ENCODE measurements around the gene HNRNPAB.

Gene HNRNPAB

GRCh38 chr5:178211095-178212048, 7.0 kb downstream of the HNRNPAB start:
- Histone ChIP-seq H3K4me3 (ENCODE audit: low read length) (no peak overlapping the region), H3K79me2 (ENCODE audit: low read length) (peaks cover 55% of the 10 kb centered on the region), H3K36me3 (replicated peaks; ENCODE audit: insufficient read depth, low read length) (peaks cover 43% of the 10 kb centered on the region), H3K27ac (ENCODE audit: low read length) (no peak overlapping the region), H2AFZ (ENCODE audit: low read length) (no peak overlapping the region), H3K4me2 (ENCODE audit: low read depth, low read length) (no peak overlapping the region), H3K9me2 (replicated peaks; ENCODE audit: insufficient read depth, low read length) (no peaks in the 10 kb centered on the region), H4K20me1 (ENCODE audit: insufficient read depth, low read length) (peaks cover 43% of the 10 kb centered on the region), H3K9me3 (replicated peaks; ENCODE audit: insufficient read depth, low read length) (no peaks in the 10 kb centered on the region), H3K9ac (ENCODE audit: low read length) (no peak overlapping the region), H3K4me1 (ENCODE audit: low read length) (peaks cover 6% of the 10 kb centered on the region), H3K27me3 (replicated peaks; ENCODE audit: insufficient read depth, low read length) (no peaks in the 10 kb centered on the region), H3F3A (ENCODE audit: insufficient read depth, low read length) (peaks cover 32% of the 10 kb centered on the region)
- TF ChIP-seq EZH2phosphoT487 (IDR thresholded peaks at IDR 0.05; ENCODE audit: low read length): no peak
- DNase-seq: no peak

DNA sequence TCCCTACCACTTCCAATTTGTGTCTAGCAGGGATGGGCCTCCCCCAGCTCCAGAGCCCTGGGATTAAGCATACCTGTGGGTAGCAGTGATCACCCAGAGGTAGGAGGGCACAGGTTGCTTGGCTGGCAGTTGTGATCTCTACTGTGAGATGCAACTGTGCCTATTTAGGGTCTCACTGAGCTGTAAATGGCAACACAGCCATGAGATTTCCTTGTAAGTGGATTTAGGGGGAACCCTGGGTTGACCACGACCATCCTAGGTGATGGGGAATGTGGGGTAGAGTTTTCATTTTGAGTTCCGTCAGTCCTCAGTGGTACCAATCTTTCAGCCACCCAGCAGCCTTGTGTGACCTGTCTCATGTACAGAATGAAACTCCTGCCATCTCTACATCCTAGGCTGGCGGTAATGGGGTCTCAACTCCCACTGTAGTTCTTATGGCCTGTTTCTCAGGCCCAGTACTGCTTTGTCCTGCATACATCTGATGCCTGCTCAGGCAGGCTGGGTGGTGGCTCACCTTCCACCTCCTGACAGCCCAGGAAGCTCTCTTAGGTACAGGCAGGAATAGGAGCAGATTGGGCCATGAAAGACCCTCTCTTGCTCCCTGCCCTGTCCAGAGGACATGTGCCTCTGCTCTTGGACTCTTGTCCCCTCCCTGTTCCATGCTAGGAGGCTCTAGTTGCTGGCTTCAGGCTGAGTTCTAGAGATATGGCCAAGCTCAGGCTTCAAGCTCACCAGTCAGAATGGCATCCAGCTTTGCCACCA, 8.1 kb downstream of the HNRNPAB start:
- no peak overlapping the region for H3K4me2 ChIP-seq (ENCODE audit: low read depth, low read length)
- H3K4me1 ChIP-seq (ENCODE audit: low read length): peaks cover 2% of the 10 kb centered on the region; the same call in 1 of the 2 replicates
- no peaks in the 10 kb centered on the region for H3K9me2 ChIP-seq (replicated peaks; ENCODE audit: insufficient read depth, low read length)
- peaks cover 44% of the 10 kb centered on the region for H3K79me2 ChIP-seq (ENCODE audit: low read length)
- H3K27ac ChIP-seq (ENCODE audit: low read length): no peak overlapping the region
- no peak overlapping the region for H2AFZ ChIP-seq (ENCODE audit: low read length)
- H3K9ac ChIP-seq (ENCODE audit: low read length): no peak overlapping the region
- H3K27me3 ChIP-seq (replicated peaks; ENCODE audit: insufficient read depth, low read length): no peaks in the 10 kb centered on the region
- DNase-seq: no peak
- peaks cover 33% of the 10 kb centered on the region for H3K36me3 ChIP-seq (replicated peaks; ENCODE audit: insufficient read depth, low read length)
- no peaks in the 10 kb centered on the region for H3K9me3 ChIP-seq (replicated peaks; ENCODE audit: insufficient read depth, low read length)
- peaks cover 32% of the 10 kb centered on the region for H4K20me1 ChIP-seq (ENCODE audit: insufficient read depth, low read length)
- no peak overlapping the region for H3K4me3 ChIP-seq (ENCODE audit: low read length)
- H3F3A ChIP-seq (ENCODE audit: insufficient read depth, low read length): peaks cover 25% of the 10 kb centered on the region
- no peak for TF ChIP-seq EZH2phosphoT487 (IDR thresholded peaks at IDR 0.05; ENCODE audit: low read length)

DNA sequence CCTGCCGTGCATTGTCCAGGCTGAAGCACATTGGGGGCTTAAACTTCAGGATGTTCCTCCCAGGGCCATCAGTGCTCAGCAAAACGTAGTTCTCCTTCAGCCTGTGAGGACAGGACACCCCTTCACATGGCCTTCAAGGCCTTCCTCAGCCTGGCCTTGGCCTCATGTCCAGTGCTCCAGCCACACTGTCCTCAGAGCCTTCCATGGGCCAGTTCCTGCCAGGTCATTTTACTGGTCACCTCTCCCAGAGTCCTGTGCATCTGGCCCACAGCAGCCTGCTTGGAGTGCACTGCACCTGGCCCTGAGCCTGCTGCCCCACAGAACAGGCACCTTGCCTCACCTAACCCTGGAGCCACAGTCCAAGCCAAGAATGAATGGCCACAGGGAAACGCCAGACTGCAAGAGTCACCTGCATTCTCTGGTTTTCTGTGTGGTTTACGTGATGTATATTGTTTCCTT, 8.7 kb downstream of the HNRNPAB start:
- no peaks in the 10 kb centered on the region for H3K9me3 ChIP-seq (replicated peaks; ENCODE audit: insufficient read depth, low read length)
- no peak overlapping the region for H2AFZ ChIP-seq (ENCODE audit: low read length)
- H3K4me2 ChIP-seq (ENCODE audit: low read depth, low read length): no peak overlapping the region
- peaks cover 26% of the 10 kb centered on the region for H3K36me3 ChIP-seq (replicated peaks; ENCODE audit: insufficient read depth, low read length)
- peaks cover 26% of the 10 kb centered on the region for H4K20me1 ChIP-seq (ENCODE audit: insufficient read depth, low read length)
- no peak overlapping the region for H3K9ac ChIP-seq (ENCODE audit: low read length)
- peaks cover 1% of the 10 kb centered on the region; the same call in 1 of the 2 replicates for H3K4me1 ChIP-seq (ENCODE audit: low read length)
- no peaks in the 10 kb centered on the region for H3K27me3 ChIP-seq (replicated peaks; ENCODE audit: insufficient read depth, low read length)
- H3K79me2 ChIP-seq (ENCODE audit: low read length): peaks cover 38% of the 10 kb centered on the region
- no peak overlapping the region for H3K27ac ChIP-seq (ENCODE audit: low read length)
- DNase-seq: no peak
- TF ChIP-seq EZH2phosphoT487 (IDR thresholded peaks at IDR 0.05; ENCODE audit: low read length) (no peak), EZH2 (optimal IDR thresholded peaks at IDR 0.05; ENCODE audit: low read depth, low read length) (no peak)
- TF ChIP-seq, protein P1, sequence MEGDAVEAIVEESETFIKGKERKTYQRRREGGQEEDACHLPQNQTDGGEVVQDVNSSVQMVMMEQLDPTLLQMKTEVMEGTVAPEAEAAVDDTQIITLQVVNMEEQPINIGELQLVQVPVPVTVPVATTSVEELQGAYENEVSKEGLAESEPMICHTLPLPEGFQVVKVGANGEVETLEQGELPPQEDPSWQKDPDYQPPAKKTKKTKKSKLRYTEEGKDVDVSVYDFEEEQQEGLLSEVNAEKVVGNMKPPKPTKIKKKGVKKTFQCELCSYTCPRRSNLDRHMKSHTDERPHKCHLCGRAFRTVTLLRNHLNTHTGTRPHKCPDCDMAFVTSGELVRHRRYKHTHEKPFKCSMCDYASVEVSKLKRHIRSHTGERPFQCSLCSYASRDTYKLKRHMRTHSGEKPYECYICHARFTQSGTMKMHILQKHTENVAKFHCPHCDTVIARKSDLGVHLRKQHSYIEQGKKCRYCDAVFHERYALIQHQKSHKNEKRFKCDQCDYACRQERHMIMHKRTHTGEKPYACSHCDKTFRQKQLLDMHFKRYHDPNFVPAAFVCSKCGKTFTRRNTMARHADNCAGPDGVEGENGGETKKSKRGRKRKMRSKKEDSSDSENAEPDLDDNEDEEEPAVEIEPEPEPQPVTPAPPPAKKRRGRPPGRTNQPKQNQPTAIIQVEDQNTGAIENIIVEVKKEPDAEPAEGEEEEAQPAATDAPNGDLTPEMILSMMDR (IDR thresholded peaks at IDR 0.05; ENCODE audit: low read length): no peak
- H3K9me2 ChIP-seq (replicated peaks; ENCODE audit: insufficient read depth, low read length): no peaks in the 10 kb centered on the region
- no peak overlapping the region for H3K4me3 ChIP-seq (ENCODE audit: low read length)
- peaks cover 22% of the 10 kb centered on the region for H3F3A ChIP-seq (ENCODE audit: insufficient read depth, low read length)

DNA sequence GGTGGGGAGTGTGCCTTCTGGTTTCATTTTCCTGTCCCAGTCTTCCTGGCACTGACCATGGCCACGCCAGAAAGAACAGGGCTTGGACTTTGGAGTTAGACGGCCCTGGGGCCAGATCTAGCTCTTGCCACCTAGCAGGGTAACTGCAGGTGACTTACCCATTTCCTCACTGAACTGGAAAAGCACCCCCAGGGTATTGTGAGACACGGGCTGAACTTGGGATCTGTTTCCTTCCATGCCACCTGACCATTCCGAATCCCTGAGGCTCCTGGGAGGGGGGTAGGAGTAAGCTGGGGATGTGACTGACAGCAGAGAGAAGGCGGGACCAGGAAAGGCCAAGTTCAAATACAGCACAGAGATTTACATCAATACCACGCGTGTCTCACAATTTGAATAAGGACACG, 9.4 kb downstream of the HNRNPAB start:
- H3F3A ChIP-seq (ENCODE audit: insufficient read depth, low read length): peaks cover 27% of the 10 kb centered on the region
- no peak overlapping the region for H3K4me3 ChIP-seq (ENCODE audit: low read length)
- H3K79me2 ChIP-seq (ENCODE audit: low read length): peaks cover 31% of the 10 kb centered on the region

More for the DNA sequence above, 9.4 kb downstream of the HNRNPAB start:
- Histone ChIP-seq H3K9me3 (replicated peaks; ENCODE audit: insufficient read depth, low read length) (no peaks in the 10 kb centered on the region), H3K9ac (ENCODE audit: low read length) (no peak overlapping the region), H3K4me1 (ENCODE audit: low read length) (no peaks in the 10 kb centered on the region), H3K9me2 (replicated peaks; ENCODE audit: insufficient read depth, low read length) (no peaks in the 10 kb centered on the region), H4K20me1 (ENCODE audit: insufficient read depth, low read length) (peaks cover 19% of the 10 kb centered on the region), H3K27me3 (replicated peaks; ENCODE audit: insufficient read depth, low read length) (no peaks in the 10 kb centered on the region), H3K27ac (ENCODE audit: low read length) (no peak overlapping the region), H3K36me3 (replicated peaks; ENCODE audit: insufficient read depth, low read length) (peaks cover 24% of the 10 kb centered on the region), H3K4me2 (ENCODE audit: low read depth, low read length) (no peak overlapping the region), H2AFZ (ENCODE audit: low read length) (no peak overlapping the region)
- DNase-seq: no peak
- TF ChIP-seq, protein P1 (IDR thresholded peaks at IDR 0.05; ENCODE audit: low read length): no peak
- TF ChIP-seq EZH2 (optimal IDR thresholded peaks at IDR 0.05; ENCODE audit: low read depth, low read length): no peak
- no peak for TF ChIP-seq EZH2phosphoT487 (IDR thresholded peaks at IDR 0.05; ENCODE audit: low read length)
